Measurements from ENCODE around the gene WDFY3. TPM values are rescaled to one million over a fixed set of nuclear protein-coding genes. Genes with fewer than 3 reads are reported as not detected.

The WDFY3 gene
- total and polyA plus RNA-seq, 10 donors: 1.6 to 208 (median 127) TPM

- Histone ChIP-seq H3K27ac (no peak overlapping the region), H3K4me3 (no peak overlapping the region), H3K4me1 (peaks cover 5 to 50% (median 11%) of the 10 kb centered on the region in 6 donors), H3K27me3 (replicated peaks in 1 of 7) (no peaks in the 10 kb centered on the region), H3K9me3 (no peaks in the 10 kb centered on the region), H3K36me3 (no peaks in the 10 kb centered on the region)
- DNase-seq: no peak
- TF ChIP-seq POLR2AphosphoS5 (IDR thresholded peaks at IDR 0.05) (no peak), CTCF (IDR thresholded peaks at IDR 0.05 in 8 of 11, conservative IDR thresholded peaks at IDR 0.05 in 3 of 11) (no peak), POLR2A (IDR thresholded peaks at IDR 0.05) (no peak)
- intact Hi-C loops (cut with DNase I; ENCODE audit: low total_unique reads): no loop called here
- WGBS, 5 donors: 76 to 96% (median 89%) methylated on average over 3 of the region's 3 CpGs
Measured at GRCh38 chr4:84917869-84918600, 48.5 kb downstream of the WDFY3 start.

GRCh38 chr4:84917086-84917821 lies 49.2 kb downstream of the WDFY3 start:
- Histone ChIP-seq H3K4me3 (no peak overlapping the region), H3K27ac (no peak overlapping the region), H3K27me3 (replicated peaks in 1 of 7) (no peaks in the 10 kb centered on the region), H3K4me1 (peaks cover 5 to 57% (median 11%) of the 10 kb centered on the region in 6 donors), H3K9me3 (no peaks in the 10 kb centered on the region), H3K36me3 (no peaks in the 10 kb centered on the region)
- DNase-seq: no peak
- no peak for TF ChIP-seq POLR2A (IDR thresholded peaks at IDR 0.05)
- TF ChIP-seq POLR2AphosphoS5 (IDR thresholded peaks at IDR 0.05): no peak
- no peak for TF ChIP-seq CTCF (IDR thresholded peaks at IDR 0.05 in 8 of 11, conservative IDR thresholded peaks at IDR 0.05 in 3 of 11)
- intact Hi-C loops (cut with DNase I; ENCODE audit: low total_unique reads): no loop called here
- 78 to 87% (median 83%) methylated on average over 6 of the region's 6 CpGs for WGBS, 5 donors

- Histone ChIP-seq H3K36me3 (no peaks in the 10 kb centered on the region), H3K27me3 (replicated peaks in 1 of 7) (no peaks in the 10 kb centered on the region), H3K4me1 (peaks cover 5 to 57% (median 11%) of the 10 kb centered on the region in 6 donors), H3K27ac (no peak overlapping the region), H3K4me3 (no peak overlapping the region), H3K9me3 (no peaks in the 10 kb centered on the region)
- TF ChIP-seq CTCF (IDR thresholded peaks at IDR 0.05 in 8 of 11, conservative IDR thresholded peaks at IDR 0.05 in 3 of 11) (no peak), POLR2AphosphoS5 (IDR thresholded peaks at IDR 0.05) (no peak), POLR2A (IDR thresholded peaks at IDR 0.05) (no peak)
- whole genome bisulfite sequencing, 5 donors: 28 to 59% (median 46%) methylated on average over 1 of the region's 1 CpG
- intact Hi-C loops (cut with DNase I; ENCODE audit: low total_unique reads): no loop called here
- no peak for DNase-seq
Measured at GRCh38 chr4:84916227-84916626, 50.3 kb downstream of the WDFY3 start.

- H3K4me3 ChIP-seq: no peak overlapping the region
- H3K36me3 ChIP-seq: no peaks in the 10 kb centered on the region
- TF ChIP-seq CTCF (IDR thresholded peaks at IDR 0.05 in 8 of 11, conservative IDR thresholded peaks at IDR 0.05 in 3 of 11) (no peak), POLR2AphosphoS5 (IDR thresholded peaks at IDR 0.05) (no peak), POLR2A (IDR thresholded peaks at IDR 0.05) (no peak)
- intact Hi-C loops (cut with DNase I; ENCODE audit: low total_unique reads): no loop called here
- H3K4me1 ChIP-seq: peaks cover 3 to 48% (median 10%) of the 10 kb centered on the region in 6 donors
- no peaks in the 10 kb centered on the region for H3K9me3 ChIP-seq
- H3K27me3 ChIP-seq (replicated peaks in 1 of 7): no peaks in the 10 kb centered on the region
- DNase-seq: no peak
- peak overlapping the region in 3 of 8 donors; percentile 4 to 59 (median 41) for H3K27ac ChIP-seq
Measured at GRCh38 chr4:84915396-84915780, 51.1 kb downstream of the WDFY3 start.

All from spleen (tissue), 11 donors.